ENCODE data around the gene PDIK1L. TPM values are rescaled to one million over a fixed set of nuclear protein-coding genes. Genes with fewer than 3 reads are reported as not detected.

PDIK1L gene
- total RNA-seq, 1 donor from 2014 or later, result 3.1 TPM

DNA sequence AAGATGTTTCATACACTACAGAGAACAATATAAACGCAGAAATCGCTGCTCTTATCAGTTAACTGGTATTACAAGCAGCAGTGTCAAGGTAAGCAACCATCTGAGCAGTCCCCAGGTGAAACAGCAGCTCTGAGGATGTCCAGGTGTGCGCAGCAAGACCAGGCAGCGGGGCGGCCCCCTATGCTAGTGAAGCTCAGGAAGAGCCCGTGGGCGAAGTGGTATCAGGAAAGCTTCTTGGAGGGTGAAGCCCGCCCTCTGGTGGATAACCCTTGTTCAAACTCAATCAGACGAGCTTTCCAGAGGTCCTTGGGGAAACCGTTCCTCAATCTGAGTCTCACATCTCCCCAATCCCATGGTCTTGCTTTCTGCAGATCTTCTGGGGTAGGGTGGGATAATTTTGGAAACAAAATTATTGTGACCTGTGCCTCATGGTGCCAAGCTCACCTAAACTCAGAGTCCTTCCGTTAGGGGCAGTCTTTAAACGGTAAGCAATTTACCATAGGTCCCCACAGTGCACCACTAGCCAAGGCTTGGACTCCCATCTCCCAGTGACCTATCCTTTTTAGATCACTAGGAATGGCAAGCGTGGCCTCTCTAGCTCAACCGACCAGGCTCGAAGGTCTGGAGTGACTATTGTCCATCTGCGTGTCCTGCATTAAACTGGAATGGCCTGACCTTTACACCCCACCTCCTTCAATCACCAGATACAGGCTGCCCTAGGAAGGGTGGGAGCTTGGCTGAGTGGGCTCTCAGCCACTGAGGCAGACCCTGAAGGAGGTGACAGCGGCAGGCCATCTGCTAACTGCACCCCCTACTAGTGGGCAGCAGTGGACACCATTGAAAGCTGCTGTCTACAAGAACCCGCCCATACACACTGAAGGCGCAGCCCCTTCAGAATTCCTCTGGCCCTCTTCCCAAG, 33.7 kb downstream of the PDIK1L start:
- peaks cover 5% of the 10 kb centered on the region for H3K9me3 Mint-ChIP-seq (ENCODE audit: unreplicated experiment)
- no peaks in the 10 kb centered on the region for H3K4me1 Mint-ChIP-seq (ENCODE audit: low read depth, unreplicated experiment)
- H3K27ac Mint-ChIP-seq (ENCODE audit: unreplicated experiment), result no peak overlapping the region
- no peak overlapping the region for H3K4me3 Mint-ChIP-seq (ENCODE audit: unreplicated experiment)
- TF ChIP-seq EZH2 (IDR thresholded peaks at IDR 0.05; ENCODE audit: insufficient read depth, low read length), result no peak
- TF ChIP-seq, protein P1, sequence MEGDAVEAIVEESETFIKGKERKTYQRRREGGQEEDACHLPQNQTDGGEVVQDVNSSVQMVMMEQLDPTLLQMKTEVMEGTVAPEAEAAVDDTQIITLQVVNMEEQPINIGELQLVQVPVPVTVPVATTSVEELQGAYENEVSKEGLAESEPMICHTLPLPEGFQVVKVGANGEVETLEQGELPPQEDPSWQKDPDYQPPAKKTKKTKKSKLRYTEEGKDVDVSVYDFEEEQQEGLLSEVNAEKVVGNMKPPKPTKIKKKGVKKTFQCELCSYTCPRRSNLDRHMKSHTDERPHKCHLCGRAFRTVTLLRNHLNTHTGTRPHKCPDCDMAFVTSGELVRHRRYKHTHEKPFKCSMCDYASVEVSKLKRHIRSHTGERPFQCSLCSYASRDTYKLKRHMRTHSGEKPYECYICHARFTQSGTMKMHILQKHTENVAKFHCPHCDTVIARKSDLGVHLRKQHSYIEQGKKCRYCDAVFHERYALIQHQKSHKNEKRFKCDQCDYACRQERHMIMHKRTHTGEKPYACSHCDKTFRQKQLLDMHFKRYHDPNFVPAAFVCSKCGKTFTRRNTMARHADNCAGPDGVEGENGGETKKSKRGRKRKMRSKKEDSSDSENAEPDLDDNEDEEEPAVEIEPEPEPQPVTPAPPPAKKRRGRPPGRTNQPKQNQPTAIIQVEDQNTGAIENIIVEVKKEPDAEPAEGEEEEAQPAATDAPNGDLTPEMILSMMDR (IDR thresholded peaks at IDR 0.05; ENCODE audit: insufficient read depth, low read depth, low read length), result peak; percentile 71
- no peak overlapping the region for H3K4me3 ChIP-seq (ENCODE audit: insufficient read depth, low read depth, low read length)
- no peaks in the 10 kb centered on the region for H3K79me2 ChIP-seq (ENCODE audit: insufficient read depth, low read length)
- no peaks in the 10 kb centered on the region for H3K4me1 ChIP-seq (ENCODE audit: insufficient read depth, low read length)
- DNase-seq (ENCODE audit: low read depth) (peak; percentile 53), FAIRE-seq (peak; percentile 87)
- peaks cover 5% of the 10 kb centered on the region for H3K27me3 ChIP-seq (ENCODE audit: insufficient read depth, low read length)
- H2AFZ ChIP-seq (ENCODE audit: low read depth, low read length), result peak overlapping the region; percentile 29
- H4K20me1 ChIP-seq (ENCODE audit: insufficient read depth, low read length), result no peaks in the 10 kb centered on the region
- peaks cover 59% of the 10 kb centered on the region for H3K27me3 Mint-ChIP-seq (ENCODE audit: low read depth, unreplicated experiment)
- H3K36me3 ChIP-seq (ENCODE audit: insufficient read depth, low read length), result no peaks in the 10 kb centered on the region
- H3K36me3 Mint-ChIP-seq (ENCODE audit: low read depth, unreplicated experiment), result no peaks in the 10 kb centered on the region
- H3K4me2 ChIP-seq (ENCODE audit: low read length), result no peak overlapping the region
- no peaks in the 10 kb centered on the region for H3K9me3 ChIP-seq (ENCODE audit: insufficient read depth, low read depth, low read length)
- H3K9ac ChIP-seq (ENCODE audit: low read length), result no peak overlapping the region
- no peak overlapping the region for H3K27ac ChIP-seq (ENCODE audit: low read depth, low read length)

DNA sequence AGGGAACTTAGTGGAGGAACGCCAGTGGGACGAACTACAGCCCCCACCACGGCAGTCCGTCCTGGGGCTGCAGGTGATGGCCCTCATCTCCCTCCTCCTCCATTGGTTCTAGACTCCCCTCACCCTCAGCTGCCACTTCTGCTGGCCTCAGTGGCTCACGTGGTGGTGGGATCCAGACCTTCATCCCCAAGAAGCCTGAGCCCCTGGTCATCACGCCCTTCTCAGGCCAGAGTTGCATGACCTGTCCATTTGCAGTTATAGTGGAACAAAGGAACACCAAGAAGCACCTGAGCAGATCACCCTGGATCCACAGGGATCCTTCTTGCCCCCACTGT, 34.3 kb downstream of the PDIK1L start:
- Histone ChIP-seq H3K4me1 (ENCODE audit: insufficient read depth, low read length) (no peaks in the 10 kb centered on the region), H2AFZ (ENCODE audit: low read depth, low read length) (no peak overlapping the region), H3K4me2 (ENCODE audit: low read length) (no peak overlapping the region), H3K79me2 (ENCODE audit: insufficient read depth, low read length) (no peaks in the 10 kb centered on the region), H3K9ac (ENCODE audit: low read length) (no peak overlapping the region), H3K9me3 (ENCODE audit: insufficient read depth, low read depth, low read length) (no peaks in the 10 kb centered on the region), H3K4me3 (ENCODE audit: insufficient read depth, low read depth, low read length) (no peak overlapping the region), H4K20me1 (ENCODE audit: insufficient read depth, low read length) (no peaks in the 10 kb centered on the region), H3K27ac (ENCODE audit: low read depth, low read length) (no peak overlapping the region), H3K27me3 (ENCODE audit: insufficient read depth, low read length) (peaks cover 10% of the 10 kb centered on the region), H3K36me3 (ENCODE audit: insufficient read depth, low read length) (no peaks in the 10 kb centered on the region)
- DNase-seq (ENCODE audit: low read depth) (no peak), FAIRE-seq (no peak)
- no peak overlapping the region for H3K27ac Mint-ChIP-seq (ENCODE audit: unreplicated experiment)
- TF ChIP-seq EZH2 (IDR thresholded peaks at IDR 0.05; ENCODE audit: insufficient read depth, low read length), result no peak
- TF ChIP-seq, protein P1 (IDR thresholded peaks at IDR 0.05; ENCODE audit: insufficient read depth, low read depth, low read length), result no peak
- peaks cover 5% of the 10 kb centered on the region for H3K9me3 Mint-ChIP-seq (ENCODE audit: unreplicated experiment)
- H3K4me1 Mint-ChIP-seq (ENCODE audit: low read depth, unreplicated experiment), result no peaks in the 10 kb centered on the region
- no peaks in the 10 kb centered on the region for H3K36me3 Mint-ChIP-seq (ENCODE audit: low read depth, unreplicated experiment)
- peaks cover 59% of the 10 kb centered on the region for H3K27me3 Mint-ChIP-seq (ENCODE audit: low read depth, unreplicated experiment)
- no peak overlapping the region for H3K4me3 Mint-ChIP-seq (ENCODE audit: unreplicated experiment)

GRCh38 chr1:26148887-26149286, 37.3 kb downstream of the PDIK1L start:
- Histone ChIP-seq H3K36me3 (ENCODE audit: insufficient read depth, low read length) (no peaks in the 10 kb centered on the region), H2AFZ (ENCODE audit: low read depth, low read length) (no peak overlapping the region), H3K9me3 (ENCODE audit: insufficient read depth, low read depth, low read length) (no peaks in the 10 kb centered on the region), H3K4me3 (ENCODE audit: insufficient read depth, low read depth, low read length) (no peak overlapping the region), H3K4me2 (ENCODE audit: low read length) (no peak overlapping the region), H3K27me3 (ENCODE audit: insufficient read depth, low read length) (peaks cover 13% of the 10 kb centered on the region), H3K27ac (ENCODE audit: low read depth, low read length) (no peak overlapping the region), H3K4me1 (ENCODE audit: insufficient read depth, low read length) (no peaks in the 10 kb centered on the region), H3K9ac (ENCODE audit: low read length) (no peak overlapping the region), H3K79me2 (ENCODE audit: insufficient read depth, low read length) (no peaks in the 10 kb centered on the region), H4K20me1 (ENCODE audit: insufficient read depth, low read length) (no peaks in the 10 kb centered on the region)
- Mint-ChIP-seq H3K27me3 (ENCODE audit: low read depth, unreplicated experiment) (peaks cover 61% of the 10 kb centered on the region), H3K9me3 (ENCODE audit: unreplicated experiment) (peaks cover 5% of the 10 kb centered on the region), H3K4me1 (ENCODE audit: low read depth, unreplicated experiment) (no peaks in the 10 kb centered on the region), H3K27ac (ENCODE audit: unreplicated experiment) (no peak overlapping the region), H3K36me3 (ENCODE audit: low read depth, unreplicated experiment) (no peaks in the 10 kb centered on the region), H3K4me3 (ENCODE audit: unreplicated experiment) (no peak overlapping the region)
- FAIRE-seq, result no peak
- TF ChIP-seq, protein P1 (IDR thresholded peaks at IDR 0.05; ENCODE audit: insufficient read depth, low read depth, low read length), result no peak
- TF ChIP-seq EZH2 (IDR thresholded peaks at IDR 0.05; ENCODE audit: insufficient read depth, low read length), result no peak
- DNase-seq (ENCODE audit: low read depth), result no peak
